ENCODE data around the gene CELF1.

Gene CELF1

DNA sequence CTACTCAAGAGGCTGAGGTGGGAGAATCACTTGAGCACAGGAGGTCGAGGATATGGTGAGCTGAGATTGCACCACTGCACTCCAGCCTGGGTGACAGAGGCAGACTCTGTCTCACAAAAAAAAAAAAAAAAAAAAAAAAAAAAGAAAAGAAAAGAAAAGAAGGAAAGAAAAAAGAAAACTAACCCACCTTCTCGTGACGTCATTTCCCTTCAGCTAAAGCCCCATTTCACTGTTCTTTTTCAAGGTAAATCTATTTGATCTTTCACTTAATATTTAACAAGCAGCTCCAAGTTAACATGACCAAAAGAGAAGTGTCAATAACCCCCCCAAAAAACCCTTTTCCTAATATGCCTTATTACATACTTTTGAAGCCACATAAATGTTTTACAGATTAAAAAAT lies 109.1 kb downstream of the CELF1 start:
- no peak overlapping the region for H3K9ac ChIP-seq (ENCODE audit: low read depth in 1 of 2, low read length in 2 of 2)
- H3K9me3 ChIP-seq (ENCODE audit: control insufficient read depth in 1 of 2, low read length in 2 of 2) = no peaks in the 10 kb centered on the region
- no peak overlapping the region for H3K4me3 ChIP-seq (ENCODE audit: low read depth in 1 of 2, low read length in 2 of 2)
- H3K27me3 ChIP-seq (ENCODE audit: control insufficient read depth in 1 of 2, insufficient read depth in 2 of 2, low read length in 2 of 2) = no peaks in the 10 kb centered on the region
- H3K4me1 ChIP-seq (ENCODE audit: control insufficient read depth in 1 of 2, insufficient read depth in 2 of 2, low read length in 2 of 2) = no peaks in the 10 kb centered on the region
- H3K27ac ChIP-seq (ENCODE audit: low read depth, low read length) = no peak overlapping the region
- H3K36me3 ChIP-seq (ENCODE audit: control insufficient read depth in 1 of 2, insufficient read depth in 2 of 2, low read length in 2 of 2) = no peaks in the 10 kb centered on the region

DNA sequence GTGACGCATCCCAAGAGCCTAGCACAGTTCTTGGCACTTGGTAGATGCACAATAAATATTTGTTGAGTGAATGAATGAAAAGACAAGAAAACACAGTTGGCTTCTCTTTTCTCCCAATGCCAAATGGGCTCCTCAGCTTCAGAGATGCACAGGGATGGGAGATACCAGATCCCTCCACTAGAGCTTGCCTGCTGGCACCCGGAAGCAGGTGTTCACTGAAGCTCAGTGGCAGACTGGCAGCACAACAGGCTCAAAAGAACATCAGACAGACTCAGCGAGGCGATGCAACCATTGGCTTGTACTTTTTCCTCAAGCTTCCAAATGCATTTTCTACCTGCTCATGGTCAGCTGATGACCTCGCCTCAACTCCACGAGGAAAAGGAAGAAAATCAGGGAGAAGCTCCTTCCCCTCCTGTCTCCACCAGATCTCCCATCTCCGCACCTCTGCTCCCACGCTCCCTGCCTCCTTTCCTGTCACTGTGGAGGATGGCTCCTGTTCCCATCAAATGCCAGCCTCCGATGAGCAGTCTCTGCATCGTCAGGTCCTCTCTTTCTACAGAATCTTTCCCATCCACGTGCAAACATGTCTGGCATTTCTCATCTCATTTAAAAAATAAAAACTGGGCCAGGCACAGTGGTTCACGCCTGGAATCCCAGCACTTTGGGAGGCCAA lies 109.8 kb downstream of the CELF1 start:
- no peak overlapping the region for H3K9ac ChIP-seq (ENCODE audit: low read depth in 1 of 2, low read length in 2 of 2)
- no peak overlapping the region for H3K4me3 ChIP-seq (ENCODE audit: low read depth in 1 of 2, low read length in 2 of 2)
- H3K9me3 ChIP-seq (ENCODE audit: control insufficient read depth in 1 of 2, low read length in 2 of 2) = no peaks in the 10 kb centered on the region
- H3K27ac ChIP-seq (ENCODE audit: low read depth, low read length) = no peak overlapping the region
- no peaks in the 10 kb centered on the region for H3K36me3 ChIP-seq (ENCODE audit: control insufficient read depth in 1 of 2, insufficient read depth in 2 of 2, low read length in 2 of 2)
- no peaks in the 10 kb centered on the region for H3K27me3 ChIP-seq (ENCODE audit: control insufficient read depth in 1 of 2, insufficient read depth in 2 of 2, low read length in 2 of 2)
- no peaks in the 10 kb centered on the region for H3K4me1 ChIP-seq (ENCODE audit: control insufficient read depth in 1 of 2, insufficient read depth in 2 of 2, low read length in 2 of 2)

DNA sequence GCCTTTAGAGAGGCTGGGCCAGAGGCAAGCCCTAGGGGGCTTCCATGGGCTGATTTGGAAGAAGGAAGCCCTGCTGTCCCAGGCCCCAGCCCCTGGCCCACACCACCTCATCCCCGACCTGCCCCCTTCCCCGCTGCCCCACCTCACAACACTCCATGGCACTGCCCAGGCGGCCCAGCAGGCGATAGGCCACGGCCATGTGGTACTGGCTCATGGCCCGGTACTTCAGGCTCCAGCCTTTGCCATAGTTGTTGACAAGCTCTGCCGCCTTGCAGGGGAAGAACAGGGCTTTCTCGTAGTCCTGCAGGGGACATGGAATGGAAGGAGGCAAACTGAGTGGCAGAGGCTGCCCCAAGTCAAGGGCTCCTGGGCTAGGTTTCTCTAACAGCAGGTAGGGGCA lies 110.4 kb downstream of the CELF1 start:
- Histone ChIP-seq H3K27ac (ENCODE audit: low read depth, low read length) (no peak overlapping the region), H3K36me3 (ENCODE audit: control insufficient read depth in 1 of 2, insufficient read depth in 2 of 2, low read length in 2 of 2) (no peaks in the 10 kb centered on the region), H3K27me3 (ENCODE audit: control insufficient read depth in 1 of 2, insufficient read depth in 2 of 2, low read length in 2 of 2) (no peaks in the 10 kb centered on the region), H3K4me1 (ENCODE audit: control insufficient read depth in 1 of 2, insufficient read depth in 2 of 2, low read length in 2 of 2) (peaks cover 3 to 6% of the 10 kb centered on the region in 2 donors), H3K9me3 (ENCODE audit: control insufficient read depth in 1 of 2, low read length in 2 of 2) (no peaks in the 10 kb centered on the region), H3K4me3 (ENCODE audit: low read depth in 1 of 2, low read length in 2 of 2) (no peak overlapping the region), H3K9ac (ENCODE audit: low read depth in 1 of 2, low read length in 2 of 2) (no peak overlapping the region)

DNA sequence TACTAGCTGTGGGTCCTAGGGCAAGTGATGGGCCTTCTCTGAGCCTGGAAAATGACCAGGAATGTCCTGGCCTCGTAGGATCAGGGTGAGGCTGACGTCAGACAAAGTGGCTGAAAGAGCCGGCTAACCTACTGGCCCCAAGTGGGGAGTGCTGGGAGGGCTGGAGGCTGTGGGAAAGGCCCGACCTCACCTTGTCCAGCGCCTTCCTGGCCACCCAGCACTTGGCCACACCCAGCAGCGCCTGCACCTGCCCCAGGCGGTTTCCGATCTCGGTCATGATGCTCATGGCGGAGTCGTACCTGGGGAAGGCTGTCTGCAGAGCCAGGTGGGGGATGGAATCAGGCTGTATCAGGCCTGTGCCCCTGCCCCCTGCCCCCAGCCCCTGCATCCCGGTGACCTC lies 111.5 kb downstream of the CELF1 start:
- Histone ChIP-seq H3K4me3 (ENCODE audit: low read depth in 1 of 2, low read length in 2 of 2) (no peak overlapping the region), H3K27ac (ENCODE audit: low read depth, low read length) (no peak overlapping the region), H3K9ac (ENCODE audit: low read depth in 1 of 2, low read length in 2 of 2) (no peak overlapping the region), H3K27me3 (ENCODE audit: control insufficient read depth in 1 of 2, insufficient read depth in 2 of 2, low read length in 2 of 2) (no peaks in the 10 kb centered on the region), H3K4me1 (ENCODE audit: control insufficient read depth in 1 of 2, insufficient read depth in 2 of 2, low read length in 2 of 2) (peaks cover 3 to 6% of the 10 kb centered on the region in 2 donors), H3K9me3 (ENCODE audit: control insufficient read depth in 1 of 2, low read length in 2 of 2) (peaks cover 0 to 5% of the 10 kb centered on the region in 2 donors), H3K36me3 (ENCODE audit: control insufficient read depth in 1 of 2, insufficient read depth in 2 of 2, low read length in 2 of 2) (no peaks in the 10 kb centered on the region)

DNA sequence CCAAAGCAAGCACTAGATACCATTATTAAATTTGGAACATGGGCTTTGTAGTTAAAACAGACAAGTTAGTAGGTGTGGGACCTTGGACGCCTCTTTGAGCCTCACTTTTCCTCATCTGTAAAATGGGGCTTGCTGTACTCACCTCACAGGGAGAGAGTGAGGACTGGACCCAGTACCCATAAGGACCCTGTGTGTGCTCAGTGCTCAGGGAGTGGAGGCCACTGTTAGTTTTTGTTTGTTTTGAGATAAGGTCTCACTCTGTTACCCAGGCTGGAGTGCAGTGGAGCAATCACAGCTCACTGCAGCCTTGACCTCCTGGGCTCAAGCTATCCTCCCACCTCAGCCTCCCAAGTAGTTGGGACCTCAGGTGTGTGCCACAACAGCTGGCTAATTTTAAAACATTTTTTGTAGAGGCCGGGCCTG lies 112.9 kb downstream of the CELF1 start:
- H3K9ac ChIP-seq (ENCODE audit: low read depth in 1 of 2, low read length in 2 of 2) = no peak overlapping the region
- H3K4me1 ChIP-seq (ENCODE audit: control insufficient read depth in 1 of 2, insufficient read depth in 2 of 2, low read length in 2 of 2) = peaks cover 3 to 6% of the 10 kb centered on the region in 2 donors
- no peaks in the 10 kb centered on the region for H3K27me3 ChIP-seq (ENCODE audit: control insufficient read depth in 1 of 2, insufficient read depth in 2 of 2, low read length in 2 of 2)
- H3K36me3 ChIP-seq (ENCODE audit: control insufficient read depth in 1 of 2, insufficient read depth in 2 of 2, low read length in 2 of 2) = no peaks in the 10 kb centered on the region
- no peak overlapping the region for H3K27ac ChIP-seq (ENCODE audit: low read depth, low read length)
- H3K4me3 ChIP-seq (ENCODE audit: low read depth in 1 of 2, low read length in 2 of 2) = no peak overlapping the region
- H3K9me3 ChIP-seq (ENCODE audit: control insufficient read depth in 1 of 2, low read length in 2 of 2) = peaks cover 0 to 5% of the 10 kb centered on the region in 2 donors

DNA sequence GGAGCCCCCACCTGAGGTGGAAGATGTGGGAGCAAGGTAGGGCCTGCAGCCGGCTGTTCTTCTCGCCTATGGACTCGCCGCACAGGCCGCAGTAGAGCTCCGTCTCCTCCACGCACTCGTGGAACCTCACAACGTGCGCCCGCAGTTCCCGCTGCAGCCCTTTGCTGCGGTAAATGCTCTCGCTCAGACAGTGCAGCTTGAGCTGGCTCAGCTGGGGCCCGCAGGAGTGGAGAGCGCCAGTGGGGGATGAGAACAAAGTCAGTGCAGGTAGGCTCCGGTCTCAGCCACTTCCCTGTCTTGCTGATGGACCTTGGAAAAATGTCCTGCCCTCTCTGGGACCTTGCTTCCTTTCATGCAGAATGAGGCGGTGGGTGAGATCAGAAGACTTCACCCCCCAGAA lies 114.2 kb downstream of the CELF1 start:
- Histone ChIP-seq H3K4me3 (ENCODE audit: low read depth in 1 of 2, low read length in 2 of 2) (no peak overlapping the region), H3K27ac (ENCODE audit: low read depth, low read length) (no peak overlapping the region), H3K9ac (ENCODE audit: low read depth in 1 of 2, low read length in 2 of 2) (no peak overlapping the region), H3K27me3 (ENCODE audit: control insufficient read depth in 1 of 2, insufficient read depth in 2 of 2, low read length in 2 of 2) (no peaks in the 10 kb centered on the region), H3K9me3 (ENCODE audit: control insufficient read depth in 1 of 2, low read length in 2 of 2) (peaks cover 0 to 5% of the 10 kb centered on the region in 2 donors), H3K4me1 (ENCODE audit: control insufficient read depth in 1 of 2, insufficient read depth in 2 of 2, low read length in 2 of 2) (peaks cover 3 to 6% of the 10 kb centered on the region in 2 donors), H3K36me3 (ENCODE audit: control insufficient read depth in 1 of 2, insufficient read depth in 2 of 2, low read length in 2 of 2) (no peaks in the 10 kb centered on the region)

DNA sequence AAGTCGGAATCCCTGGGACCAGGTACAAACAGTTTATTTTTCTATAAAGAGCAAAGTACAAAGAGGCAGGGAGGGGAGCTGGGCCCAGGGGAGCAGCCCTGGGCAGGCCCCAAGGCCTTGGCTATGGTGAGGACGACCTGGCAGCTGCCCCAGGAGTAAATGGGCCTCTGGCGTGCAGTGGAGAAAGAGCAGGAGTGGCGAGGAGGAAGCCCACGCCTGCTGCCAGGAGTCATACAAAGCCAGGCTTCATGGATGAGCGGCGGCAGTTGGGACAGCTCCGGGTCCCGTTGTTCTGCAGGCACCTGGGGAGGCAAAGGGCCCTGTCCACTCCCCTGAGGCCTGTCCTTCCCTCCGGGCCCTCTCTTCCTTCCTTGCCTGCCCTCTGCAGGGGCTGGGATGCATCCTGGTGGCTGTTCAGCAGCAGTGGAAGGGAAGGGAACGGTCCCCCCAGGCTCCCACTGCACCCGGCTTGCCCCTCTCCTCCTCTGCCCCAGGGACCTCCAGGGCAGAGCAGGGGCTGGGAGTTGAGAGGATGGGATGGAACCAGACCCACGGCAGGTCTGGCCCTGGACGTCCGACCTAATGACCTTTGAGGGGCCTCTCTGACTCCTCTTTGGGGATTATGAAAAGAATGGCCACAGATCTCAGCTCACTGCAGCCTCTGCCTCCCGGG lies 115.0 kb downstream of the CELF1 start:
- H3K27me3 ChIP-seq (ENCODE audit: control insufficient read depth in 1 of 2, insufficient read depth in 2 of 2, low read length in 2 of 2) = no peaks in the 10 kb centered on the region
- no peak overlapping the region for H3K9ac ChIP-seq (ENCODE audit: low read depth in 1 of 2, low read length in 2 of 2)
- H3K9me3 ChIP-seq (ENCODE audit: control insufficient read depth in 1 of 2, low read length in 2 of 2) = peaks cover 0 to 5% of the 10 kb centered on the region in 2 donors
- no peaks in the 10 kb centered on the region for H3K36me3 ChIP-seq (ENCODE audit: control insufficient read depth in 1 of 2, insufficient read depth in 2 of 2, low read length in 2 of 2)
- H3K27ac ChIP-seq (ENCODE audit: low read depth, low read length) = no peak overlapping the region
- no peak overlapping the region for H3K4me3 ChIP-seq (ENCODE audit: low read depth in 1 of 2, low read length in 2 of 2)
- peaks cover 3 to 6% of the 10 kb centered on the region in 2 donors for H3K4me1 ChIP-seq (ENCODE audit: control insufficient read depth in 1 of 2, insufficient read depth in 2 of 2, low read length in 2 of 2)

DNA sequence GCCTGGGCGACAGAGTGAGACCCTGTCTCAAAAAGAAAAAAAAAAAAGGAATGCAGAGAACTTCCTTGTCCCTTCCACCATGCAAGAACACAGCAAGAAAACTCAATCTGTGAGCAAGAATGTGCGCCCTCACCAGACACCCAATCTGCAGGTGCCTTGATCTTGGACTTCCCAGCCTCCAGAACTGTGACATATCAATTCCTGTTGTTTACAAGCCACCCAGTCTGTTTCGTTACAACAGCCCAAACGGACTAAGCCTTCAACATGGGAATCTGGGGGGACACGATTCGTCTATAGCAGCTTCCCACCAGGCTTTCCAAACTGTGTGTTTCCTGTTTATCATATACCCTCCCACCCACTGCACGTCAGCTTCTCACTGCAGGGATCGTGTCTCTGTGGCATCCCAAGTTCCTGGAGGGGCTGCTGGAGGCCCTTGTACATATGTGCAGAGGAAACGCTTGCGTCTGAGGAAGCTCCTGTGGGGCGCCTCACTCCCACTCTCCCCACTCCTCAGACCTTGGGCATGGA lies 115.7 kb downstream of the CELF1 start:
- Histone ChIP-seq H3K36me3 (ENCODE audit: control insufficient read depth in 1 of 2, insufficient read depth in 2 of 2, low read length in 2 of 2) (no peaks in the 10 kb centered on the region), H3K9ac (ENCODE audit: low read depth in 1 of 2, low read length in 2 of 2) (no peak overlapping the region), H3K4me1 (ENCODE audit: control insufficient read depth in 1 of 2, insufficient read depth in 2 of 2, low read length in 2 of 2) (peaks cover 3 to 6% of the 10 kb centered on the region in 2 donors), H3K27me3 (ENCODE audit: control insufficient read depth in 1 of 2, insufficient read depth in 2 of 2, low read length in 2 of 2) (no peaks in the 10 kb centered on the region), H3K4me3 (ENCODE audit: low read depth in 1 of 2, low read length in 2 of 2) (no peak overlapping the region), H3K9me3 (ENCODE audit: control insufficient read depth in 1 of 2, low read length in 2 of 2) (peaks cover 0 to 5% of the 10 kb centered on the region in 2 donors), H3K27ac (ENCODE audit: low read depth, low read length) (no peak overlapping the region)

DNA sequence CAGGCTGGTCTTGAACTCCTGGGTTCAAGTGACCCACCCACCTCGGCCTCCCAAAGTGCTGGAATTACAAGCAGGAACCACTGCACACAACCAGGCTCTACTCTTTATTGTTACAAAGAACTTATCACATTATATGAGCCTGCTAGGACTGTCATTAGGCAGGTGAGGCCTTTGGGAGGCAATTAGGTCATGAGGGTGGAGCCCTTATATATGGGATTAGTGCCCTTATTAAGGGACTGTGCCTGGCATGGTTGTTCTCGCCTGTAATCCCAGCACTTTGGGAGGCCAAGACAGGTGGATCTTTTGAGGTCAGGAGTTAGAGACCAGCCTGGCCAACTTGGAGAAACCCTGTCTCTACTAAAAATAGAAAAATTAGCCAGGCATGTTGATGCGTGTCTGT lies 116.2 kb downstream of the CELF1 start:
- H3K9me3 ChIP-seq (ENCODE audit: control insufficient read depth in 1 of 2, low read length in 2 of 2) = peaks cover 0 to 5% of the 10 kb centered on the region in 2 donors
- H3K4me3 ChIP-seq (ENCODE audit: low read depth in 1 of 2, low read length in 2 of 2) = no peak overlapping the region
- no peaks in the 10 kb centered on the region for H3K27me3 ChIP-seq (ENCODE audit: control insufficient read depth in 1 of 2, insufficient read depth in 2 of 2, low read length in 2 of 2)
- no peak overlapping the region for H3K9ac ChIP-seq (ENCODE audit: low read depth in 1 of 2, low read length in 2 of 2)
- peaks cover 3 to 6% of the 10 kb centered on the region in 2 donors for H3K4me1 ChIP-seq (ENCODE audit: control insufficient read depth in 1 of 2, insufficient read depth in 2 of 2, low read length in 2 of 2)
- H3K27ac ChIP-seq (ENCODE audit: low read depth, low read length) = no peak overlapping the region
- H3K36me3 ChIP-seq (ENCODE audit: control insufficient read depth in 1 of 2, insufficient read depth in 2 of 2, low read length in 2 of 2) = no peaks in the 10 kb centered on the region

DNA sequence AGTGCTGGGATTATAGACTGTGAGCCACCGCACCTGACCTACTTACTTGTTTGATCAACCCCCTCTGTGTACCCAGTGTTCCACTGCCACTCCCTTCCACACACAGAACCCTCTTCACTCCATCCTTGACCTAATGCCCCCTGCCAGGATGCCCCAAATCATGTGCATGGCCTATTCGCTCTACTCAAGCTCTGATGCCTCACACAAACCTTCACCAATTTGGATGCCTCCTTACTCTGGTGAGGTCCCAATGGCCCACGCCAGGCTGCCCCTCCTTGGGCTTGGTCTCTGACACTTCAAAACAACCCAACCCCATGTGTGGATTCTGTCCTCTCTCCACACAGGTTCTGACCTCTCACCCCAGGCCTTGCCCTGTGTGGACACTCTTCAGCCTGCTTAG lies 117.2 kb downstream of the CELF1 start:
- no peak overlapping the region for H3K4me3 ChIP-seq (ENCODE audit: low read depth in 1 of 2, low read length in 2 of 2)
- H3K4me1 ChIP-seq (ENCODE audit: control insufficient read depth in 1 of 2, insufficient read depth in 2 of 2, low read length in 2 of 2) = peaks cover 3 to 6% of the 10 kb centered on the region in 2 donors
- no peak overlapping the region for H3K27ac ChIP-seq (ENCODE audit: low read depth, low read length)

More for the DNA sequence above, 117.2 kb downstream of the CELF1 start:
- H3K36me3 ChIP-seq (ENCODE audit: control insufficient read depth in 1 of 2, insufficient read depth in 2 of 2, low read length in 2 of 2) = no peaks in the 10 kb centered on the region
- H3K27me3 ChIP-seq (ENCODE audit: control insufficient read depth in 1 of 2, insufficient read depth in 2 of 2, low read length in 2 of 2) = no peaks in the 10 kb centered on the region
- H3K9me3 ChIP-seq (ENCODE audit: control insufficient read depth in 1 of 2, low read length in 2 of 2) = peaks cover 0 to 5% of the 10 kb centered on the region in 2 donors
- H3K9ac ChIP-seq (ENCODE audit: low read depth in 1 of 2, low read length in 2 of 2) = no peak overlapping the region
